ENCODE measurements around the gene KLHDC2. TPM values are rescaled to one million over a fixed set of nuclear protein-coding genes. Genes with fewer than 3 reads are reported as not detected.

KLHDC2 gene
- polyA plus RNA-seq, 1 donor (not counting 4 experiments of a cell fraction or from before 2014, with no cell fraction given), result 34.0 TPM

GRCh38 chr14:49828640-49829039, 60.7 kb downstream of the KLHDC2 start:
- no peak for DNase-seq (ENCODE audit: low read depth, low spot score)
- Histone ChIP-seq H3K4me1 (ENCODE audit: control insufficient read depth, extremely low read depth, insufficient read depth, low read length) (no peaks in the 10 kb centered on the region), H3K4me2 (ENCODE audit: control insufficient read depth, extremely low read depth, insufficient read depth, low read depth, low read length) (no peak overlapping the region), H3K79me2 (ENCODE audit: control insufficient read depth, insufficient read depth, low read length) (no peaks in the 10 kb centered on the region), H3K27ac (ENCODE audit: control insufficient read depth, insufficient read depth, low read length) (no peak overlapping the region), H3K4me3 (ENCODE audit: control insufficient read depth in 2 of 3, extremely low read depth in 1 of 3, insufficient read depth in 2 of 3, low read depth in 1 of 3, low read length in 3 of 3) (no peak overlapping the region), H3K27me3 (ENCODE audit: control insufficient read depth, extremely low read depth, insufficient read depth, low read length) (no peaks in the 10 kb centered on the region), H4K20me1 (ENCODE audit: control insufficient read depth, extremely low read depth, insufficient read depth, low read length) (no peaks in the 10 kb centered on the region), H2AFZ (ENCODE audit: control insufficient read depth, low read length) (no peak overlapping the region), H3K36me3 (ENCODE audit: control insufficient read depth in 2 of 2, extremely low read depth in 1 of 2, insufficient read depth in 2 of 2, low read length in 2 of 2) (peaks cover 17 to 31% of the 10 kb centered on the region in 2 experiments), H3K9ac (ENCODE audit: control insufficient read depth, extremely low read depth, insufficient read depth, low read length) (no peak overlapping the region), H3K9me3 (ENCODE audit: control insufficient read depth, low read depth, low read length) (no peaks in the 10 kb centered on the region), H3K9me1 (ENCODE audit: control insufficient read depth, extremely low read depth, insufficient read depth, low read length) (no peaks in the 10 kb centered on the region)
- no peak for FAIRE-seq
- dilution Hi-C loops (cut with MboI; ENCODE audit: extremely low pct_ligation_motif_present, low sequenced_read_pairs), result no loop called here
- TF ChIP-seq EZH2 (IDR thresholded peaks at IDR 0.05; ENCODE audit: low read length), result no peak
- TF ChIP-seq, protein P1, sequence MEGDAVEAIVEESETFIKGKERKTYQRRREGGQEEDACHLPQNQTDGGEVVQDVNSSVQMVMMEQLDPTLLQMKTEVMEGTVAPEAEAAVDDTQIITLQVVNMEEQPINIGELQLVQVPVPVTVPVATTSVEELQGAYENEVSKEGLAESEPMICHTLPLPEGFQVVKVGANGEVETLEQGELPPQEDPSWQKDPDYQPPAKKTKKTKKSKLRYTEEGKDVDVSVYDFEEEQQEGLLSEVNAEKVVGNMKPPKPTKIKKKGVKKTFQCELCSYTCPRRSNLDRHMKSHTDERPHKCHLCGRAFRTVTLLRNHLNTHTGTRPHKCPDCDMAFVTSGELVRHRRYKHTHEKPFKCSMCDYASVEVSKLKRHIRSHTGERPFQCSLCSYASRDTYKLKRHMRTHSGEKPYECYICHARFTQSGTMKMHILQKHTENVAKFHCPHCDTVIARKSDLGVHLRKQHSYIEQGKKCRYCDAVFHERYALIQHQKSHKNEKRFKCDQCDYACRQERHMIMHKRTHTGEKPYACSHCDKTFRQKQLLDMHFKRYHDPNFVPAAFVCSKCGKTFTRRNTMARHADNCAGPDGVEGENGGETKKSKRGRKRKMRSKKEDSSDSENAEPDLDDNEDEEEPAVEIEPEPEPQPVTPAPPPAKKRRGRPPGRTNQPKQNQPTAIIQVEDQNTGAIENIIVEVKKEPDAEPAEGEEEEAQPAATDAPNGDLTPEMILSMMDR (optimal IDR thresholded peaks at IDR 0.05 in 1 of 3, IDR thresholded peaks at IDR 0.05 in 1 of 3, conservative IDR thresholded peaks at IDR 0.05 in 1 of 3; ENCODE audit: extremely low read depth in 1 of 3, insufficient read depth in 2 of 3, low read length in 3 of 3), result no peak

Other genes with a start within 250 kb of the KLHDC2 start
- 3,884 to 7,725 TPM (median 4,926 TPM) in 3 replicates for gene RPS29, start 181.8 kb upstream of the KLHDC2 start, polyA plus RNA-seq
- 10.9 to 22.7 TPM (median 14.1 TPM) in 3 replicates for gene LRR1, start 169.2 kb upstream of the KLHDC2 start, polyA plus RNA-seq
- 185 to 407 TPM (median 327 TPM) in 3 replicates for gene RPL36AL, start 147.5 kb upstream of the KLHDC2 start, polyA plus RNA-seq
- gene MGAT2, start 147.4 kb upstream of the KLHDC2 start, polyA plus RNA-seq, result 20.7 to 27.9 TPM (median 24.0 TPM) in 3 replicates
- 6.5 to 9.5 TPM (median 6.9 TPM) in 3 replicates for gene DNAAF2, start 132.9 kb upstream of the KLHDC2 start, polyA plus RNA-seq
- 4.0 to 14.1 TPM (median 8.4 TPM) in 3 replicates for gene POLE2, start 79.9 kb upstream of the KLHDC2 start, polyA plus RNA-seq
- gene KLHDC1, start 75.0 kb upstream of the KLHDC2 start, polyA plus RNA-seq, result 0.48 to 0.54 TPM (median 0.50 TPM) in 3 replicates
- 25.7 to 55.1 TPM (median 35.8 TPM) in 3 replicates for gene NEMF, start 84.6 kb downstream of the KLHDC2 start, polyA plus RNA-seq
- 33.1 to 65.0 TPM (median 53.4 TPM) in 3 replicates for gene ARF6, start 124.9 kb downstream of the KLHDC2 start, polyA plus RNA-seq